ENCODE results near the gene ACYP2. TPM values are rescaled to one million over a fixed set of nuclear protein-coding genes. Genes with fewer than 3 reads are reported as not detected.

ACYP2 gene
- total and polyA plus RNA-seq, 2 donors (not counting 1 experiment from before 2014, with no cell fraction given) = 14.0 to 17.2 TPM

DNA sequence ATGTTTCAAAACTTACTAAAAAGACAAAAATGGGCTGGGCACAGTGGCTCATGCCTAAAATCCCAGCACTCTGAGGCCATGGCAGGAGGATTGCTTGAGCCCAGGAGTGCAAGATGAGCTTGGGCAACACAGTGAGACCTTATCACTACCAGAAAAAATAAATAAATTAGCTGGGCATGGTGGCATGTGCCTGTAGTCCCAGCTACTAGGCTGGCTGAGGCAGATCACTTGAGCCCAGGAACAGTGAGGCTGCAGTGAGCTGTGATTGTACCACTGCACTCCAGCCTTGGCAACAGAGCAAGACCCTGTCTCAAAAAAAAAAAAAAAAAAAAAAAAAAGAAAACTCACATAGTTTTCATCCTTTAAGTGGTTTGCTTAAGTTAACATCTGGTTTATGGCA lies 134.2 kb downstream of the ACYP2 start:
- Histone ChIP-seq H3K9ac (ENCODE audit: low read length) (no peak overlapping the region), H3K79me2 (ENCODE audit: control insufficient read depth, insufficient read depth, low read length) (no peaks in the 10 kb centered on the region), H3K4me1 (ENCODE audit: control insufficient read depth in 2 of 2, insufficient read depth in 2 of 2, low read length in 2 of 2) (no peaks in the 10 kb centered on the region), H3K36me3 (replicated peaks in 1 of 2; ENCODE audit: control extremely low read depth in 1 of 2, control insufficient read depth in 1 of 2, extremely low read depth in 1 of 2, insufficient read depth in 2 of 2, low read length in 1 of 2) (peaks cover 0 to 3% of the 10 kb centered on the region in 2 experiments), H3K4me2 (replicated peaks; ENCODE audit: low read depth, low read length, poor library complexity, severe bottlenecking) (no peak overlapping the region), H4K20me1 (ENCODE audit: control insufficient read depth, insufficient read depth, low read length, poor library complexity, severe bottlenecking) (no peaks in the 10 kb centered on the region), H3K27me3 (replicated peaks in 1 of 4; ENCODE audit: control extremely low read depth in 1 of 4, control insufficient read depth in 3 of 4, insufficient read depth in 4 of 4, low read length in 3 of 4) (no peaks in the 10 kb centered on the region), H3K4me3 (ENCODE audit: control extremely low read depth in 1 of 5, extremely low read depth in 1 of 5, insufficient read depth in 1 of 5, low read depth in 2 of 5, low read length in 4 of 5) (no peak overlapping the region), H3K27ac (ENCODE audit: low read length in 2 of 2) (no peak overlapping the region), H2AFZ (ENCODE audit: insufficient read depth, low read depth, low read length, poor library complexity, severe bottlenecking) (no peak overlapping the region), H3K9me3 (ENCODE audit: control extremely low read depth in 1 of 3, control insufficient read depth in 2 of 3, insufficient read depth in 1 of 3, low read length in 2 of 3) (peaks cover 0 to 3% (median 0%) of the 10 kb centered on the region in 3 donors)
- Mint-ChIP-seq H3K4me1 (no peaks in the 10 kb centered on the region), H3K9me3 (ENCODE audit: insufficient read depth) (no peaks in the 10 kb centered on the region), H3K4me3 (no peak overlapping the region), H3K27me3 (no peaks in the 10 kb centered on the region), H3K27ac (no peak overlapping the region)
- intact Hi-C loops (cut with micrococcal nuclease) = no loop called here
- TF ChIP-seq EZH2 (IDR thresholded peaks at IDR 0.05; ENCODE audit: borderline replicate concordance, insufficient read depth, low read depth, low read length, poor library complexity, severe bottlenecking) = no peak
- TF ChIP-seq CTCF (IDR thresholded peaks at IDR 0.05) = no peak
- ChIA-PET POLR2A (no interaction called here), CTCF (no interaction called here)
- ATAC-seq (ENCODE audit: low read depth) = no peak
- DNase-seq = no peak

DNA sequence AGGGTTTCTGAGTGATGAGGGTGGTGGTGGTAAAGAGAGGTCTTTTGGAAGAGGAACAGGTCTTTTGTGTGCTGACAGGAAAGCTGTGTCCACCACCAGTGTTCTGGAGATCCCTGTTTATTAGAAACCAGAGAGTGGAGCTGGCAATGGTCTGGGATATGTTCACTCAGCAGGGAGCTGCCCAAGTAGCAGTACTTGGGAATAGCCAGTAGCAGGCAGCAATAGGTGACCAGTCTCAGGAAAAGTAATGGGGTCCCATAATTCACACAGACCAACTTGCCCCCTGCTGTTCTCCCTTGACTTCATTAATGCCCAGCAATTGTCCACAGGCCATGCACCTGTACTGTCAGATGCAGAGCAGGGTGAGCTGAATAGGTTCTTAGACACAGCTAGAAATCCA lies 138.8 kb downstream of the ACYP2 start:
- Histone ChIP-seq H3K4me3 (ENCODE audit: control extremely low read depth in 1 of 5, extremely low read depth in 1 of 5, insufficient read depth in 1 of 5, low read depth in 2 of 5, low read length in 4 of 5) (no peak overlapping the region), H3K79me2 (ENCODE audit: control insufficient read depth, insufficient read depth, low read length) (no peaks in the 10 kb centered on the region), H3K4me2 (replicated peaks; ENCODE audit: low read depth, low read length, poor library complexity, severe bottlenecking) (no peak overlapping the region), H3K36me3 (replicated peaks in 1 of 2; ENCODE audit: control extremely low read depth in 1 of 2, control insufficient read depth in 1 of 2, extremely low read depth in 1 of 2, insufficient read depth in 2 of 2, low read length in 1 of 2) (peaks cover 0 to 11% of the 10 kb centered on the region in 2 experiments), H3K27ac (ENCODE audit: low read length in 2 of 2) (no peak overlapping the region), H3K9ac (ENCODE audit: low read length) (no peak overlapping the region), H4K20me1 (ENCODE audit: control insufficient read depth, insufficient read depth, low read length, poor library complexity, severe bottlenecking) (no peaks in the 10 kb centered on the region), H2AFZ (ENCODE audit: insufficient read depth, low read depth, low read length, poor library complexity, severe bottlenecking) (no peak overlapping the region), H3K9me3 (ENCODE audit: control extremely low read depth in 1 of 3, control insufficient read depth in 2 of 3, insufficient read depth in 1 of 3, low read length in 2 of 3) (peaks cover 0 to 19% (median 0%) of the 10 kb centered on the region in 3 donors), H3K27me3 (replicated peaks in 1 of 4; ENCODE audit: control extremely low read depth in 1 of 4, control insufficient read depth in 3 of 4, insufficient read depth in 4 of 4, low read length in 3 of 4) (no peaks in the 10 kb centered on the region), H3K4me1 (ENCODE audit: control insufficient read depth in 2 of 2, insufficient read depth in 2 of 2, low read length in 2 of 2) (no peaks in the 10 kb centered on the region)
- TF ChIP-seq CTCF (IDR thresholded peaks at IDR 0.05) (no peak), EZH2 (IDR thresholded peaks at IDR 0.05; ENCODE audit: borderline replicate concordance, insufficient read depth, low read depth, low read length, poor library complexity, severe bottlenecking) (no peak)
- H3K27ac Mint-ChIP-seq = no peak overlapping the region
- no peaks in the 10 kb centered on the region for H3K4me1 Mint-ChIP-seq
- no peak overlapping the region for H3K4me3 Mint-ChIP-seq
- no peak for ATAC-seq (ENCODE audit: low read depth)
- no peaks in the 10 kb centered on the region for H3K27me3 Mint-ChIP-seq
- DNase-seq = no peak
- no peaks in the 10 kb centered on the region for H3K9me3 Mint-ChIP-seq (ENCODE audit: insufficient read depth)
- intact Hi-C loops (cut with micrococcal nuclease) = no loop called here
- POLR2A ChIA-PET = no interaction called here
- CTCF ChIA-PET = no interaction called here
